Measurements from ENCODE around the gene RHOBTB3. TPM values are rescaled to one million over a fixed set of nuclear protein-coding genes. Genes with fewer than 3 reads are reported as not detected.

RHOBTB3 gene
- total and polyA plus RNA-seq, 2 donors (not counting 3 experiments of a cell fraction or from before 2014, with no cell fraction given): 44.1 to 52.1 TPM

GRCh38 chr5:95782181-95782580 lies 51.0 kb downstream of the RHOBTB3 start:
- Histone ChIP-seq H3K27me3 (ENCODE audit: control insufficient read depth in 2 of 2, insufficient read depth in 2 of 2, low read length in 2 of 2) (no peaks in the 10 kb centered on the region), H4K20me1 (replicated peaks; ENCODE audit: control insufficient read depth, extremely low read depth, insufficient read depth, low read length) (no peaks in the 10 kb centered on the region), H3K27ac (ENCODE audit: insufficient read depth, low read depth, low read length) (no peak overlapping the region), H3K4me3 (replicated peaks in 1 of 3; ENCODE audit: insufficient read depth in 1 of 3, low read depth in 1 of 3, low read length in 3 of 3) (no peak overlapping the region), H3K79me2 (ENCODE audit: control insufficient read depth, insufficient read depth, low read length) (no peaks in the 10 kb centered on the region), H2AFZ (ENCODE audit: low read depth, low read length) (no peak overlapping the region), H3K36me3 (ENCODE audit: control insufficient read depth in 2 of 2, extremely low read depth in 1 of 2, insufficient read depth in 2 of 2, low read length in 2 of 2) (peaks cover 0 to 3% of the 10 kb centered on the region in 2 experiments), H3K9me1 (replicated peaks; ENCODE audit: control insufficient read depth, extremely low read depth, insufficient read depth, low read length) (no peaks in the 10 kb centered on the region), H3K9me3 (replicated peaks; ENCODE audit: control insufficient read depth, insufficient read depth, low read length) (no peaks in the 10 kb centered on the region), H3K9ac (replicated peaks; ENCODE audit: extremely low read depth, insufficient read depth, low read length) (no peak overlapping the region), H3K4me2 (ENCODE audit: insufficient read depth, low read length) (no peak overlapping the region), H3K4me1 (ENCODE audit: control insufficient read depth, extremely low read depth, insufficient read depth, low read length) (peaks cover 11% of the 10 kb centered on the region)
- FAIRE-seq: no peak
- no peak for TF ChIP-seq POLR2AphosphoS5 (IDR thresholded peaks at IDR 0.05; ENCODE audit: insufficient read depth, low read depth, low read length)
- TF ChIP-seq POLR2A (IDR thresholded peaks at IDR 0.05; ENCODE audit: low read depth, low read length): no peak
- no peak for TF ChIP-seq EZH2 (IDR thresholded peaks at IDR 0.05; ENCODE audit: borderline replicate concordance, low read depth, low read length, severe bottlenecking)
- no peak for TF ChIP-seq CTCF (IDR thresholded peaks at IDR 0.05; ENCODE audit: extremely low read depth in 1 of 2, insufficient read depth in 1 of 2, low read depth in 1 of 2, low read length in 2 of 2)
- TF ChIP-seq MAX (IDR thresholded peaks at IDR 0.05; ENCODE audit: insufficient read depth, insufficient read length): no peak
- intact Hi-C loops (cut with micrococcal nuclease): no loop called here
- BruUV-seq (replicated peaks): no TSS peak
- POLR2A ChIA-PET: no interaction called here
- DNase-seq (ENCODE audit: low read depth, low spot score): no peak
- CTCF ChIA-PET: interaction anchor here (1.0 to 6.5 kb wide), 20 partner anchors 11 to 555 kb away, joined by 3 to 201 read pairs (median 12); partner anchors contain the start of genes GLRX and RFESD
- dilution Hi-C loops (cut with MboI; ENCODE audit: extremely low pct_ligation_motif_present, low sequenced_read_pairs): no loop called here

- no peaks in the 10 kb centered on the region for H4K20me1 ChIP-seq (replicated peaks; ENCODE audit: control insufficient read depth, extremely low read depth, insufficient read depth, low read length)
- DNase-seq (ENCODE audit: low read depth, low spot score) (no peak), FAIRE-seq (no peak)
- BruUV-seq (replicated peaks): no TSS peak
- peaks cover 0 to 3% of the 10 kb centered on the region in 2 experiments for H3K36me3 ChIP-seq (ENCODE audit: control insufficient read depth in 2 of 2, extremely low read depth in 1 of 2, insufficient read depth in 2 of 2, low read length in 2 of 2)
- H3K9me3 ChIP-seq (replicated peaks; ENCODE audit: control insufficient read depth, insufficient read depth, low read length): no peaks in the 10 kb centered on the region
- H3K9ac ChIP-seq (replicated peaks; ENCODE audit: extremely low read depth, insufficient read depth, low read length): no peak overlapping the region
- no peaks in the 10 kb centered on the region for H3K9me1 ChIP-seq (replicated peaks; ENCODE audit: control insufficient read depth, extremely low read depth, insufficient read depth, low read length)
- TF ChIP-seq POLR2A (IDR thresholded peaks at IDR 0.05; ENCODE audit: low read depth, low read length) (no peak), POLR2AphosphoS5 (IDR thresholded peaks at IDR 0.05; ENCODE audit: insufficient read depth, low read depth, low read length) (no peak), GATA2 (IDR thresholded peaks at IDR 0.05; ENCODE audit: insufficient read depth, insufficient read length, low read depth, low read length) (no peak), EZH2 (IDR thresholded peaks at IDR 0.05; ENCODE audit: borderline replicate concordance, low read depth, low read length, severe bottlenecking) (no peak), FOS (IDR thresholded peaks at IDR 0.05; ENCODE audit: borderline replicate concordance, insufficient read depth, low read length) (no peak), MAX (IDR thresholded peaks at IDR 0.05; ENCODE audit: insufficient read depth, insufficient read length) (no peak), JUN (IDR thresholded peaks at IDR 0.05; ENCODE audit: borderline replicate concordance, insufficient read depth, insufficient read length, low read depth) (no peak), MYC (IDR thresholded peaks at IDR 0.05; ENCODE audit: low read depth, low read length) (no peak), CTCF (IDR thresholded peaks at IDR 0.05; ENCODE audit: extremely low read depth in 1 of 2, insufficient read depth in 1 of 2, low read depth in 1 of 2, low read length in 2 of 2) (no peak)
- no peak overlapping the region for H3K4me2 ChIP-seq (ENCODE audit: insufficient read depth, low read length)
- ChIA-PET CTCF (interaction anchor here (1.0 to 6.5 kb wide), 3 partner anchors 64 to 138 kb away, joined by 4 to 201 read pairs (median 4); no protein-coding TSS in a partner anchor), POLR2A (no interaction called here)
- H3K4me1 ChIP-seq (ENCODE audit: control insufficient read depth, extremely low read depth, insufficient read depth, low read length): peaks cover 11% of the 10 kb centered on the region
- H3K27me3 ChIP-seq (ENCODE audit: control insufficient read depth in 2 of 2, insufficient read depth in 2 of 2, low read length in 2 of 2): no peaks in the 10 kb centered on the region
- no peak overlapping the region for H2AFZ ChIP-seq (ENCODE audit: low read depth, low read length)
- intact Hi-C loops (cut with micrococcal nuclease) (no loop called here), dilution Hi-C loops (cut with MboI; ENCODE audit: extremely low pct_ligation_motif_present, low sequenced_read_pairs) (no loop called here)
- no peaks in the 10 kb centered on the region for H3K79me2 ChIP-seq (ENCODE audit: control insufficient read depth, insufficient read depth, low read length)
- no peak overlapping the region for H3K27ac ChIP-seq (ENCODE audit: insufficient read depth, low read depth, low read length)
- H3K4me3 ChIP-seq (replicated peaks in 1 of 3; ENCODE audit: insufficient read depth in 1 of 3, low read depth in 1 of 3, low read length in 3 of 3): no peak overlapping the region
Measured at GRCh38 chr5:95783661-95784060, 52.5 kb downstream of the RHOBTB3 start.

All from endothelial cell of umbilical vein (primary cell).